Thoracic aorta (tissue), 2 donors: ENCODE results near the gene ZNF407. TPM values are rescaled to one million over a fixed set of nuclear protein-coding genes. Genes with fewer than 3 reads are reported as not detected.

Experiments
- ATAC-seq: fragments of 150-250 bp; one replicate; pipeline ENCODE4 v1.8.0; 2017; ENCODE audit warnings: low read depth; ENCODE audit not compliant: insufficient number of reproducible peaks, low FRiP score
- DNase-seq: peaks from one replicate; pipeline ENCODE4 v3.0.0-alpha.2; 2020; ENCODE audit warnings: low spot score
- H3K27ac ChIP-seq, 2 donors: fragments of 200-600 bp; sonication (generic); 1 replicate in 1 of 2; 2 replicates in 1 of 2; pipeline ENCODE4 v1.5.1; 2016; ENCODE audit warnings: mild to moderate bottlenecking in 2 of 2, moderate library complexity in 2 of 2
- H3K27me3 ChIP-seq: fragments of 200-600 bp; sonication (generic); replicated peaks from 2 replicates; pipeline ENCODE4 v1.6.0; 2016; ENCODE audit warnings: mild to moderate bottlenecking; ENCODE audit not compliant: insufficient read depth
- H3K36me3 ChIP-seq: fragments of 200-600 bp; sonication (generic); one replicate; pipeline ENCODE4 v1.5.1; 2016
- H3K4me1 ChIP-seq, 2 donors: fragments of 200-600 bp; sonication (generic); 1 replicate in 1 of 2; 2 replicates in 1 of 2; pipeline versions ENCODE4 v1.5.1 to v1.6.0; 2016; ENCODE audit warnings: low read depth in 2 of 2, mild to moderate bottlenecking in 1 of 2; ENCODE audit not compliant: control insufficient read depth in 1 of 2
- H3K4me3 ChIP-seq: fragments of 200-600 bp; sonication (generic); 2 replicates; pipeline ENCODE4 v1.5.1; 2016; ENCODE audit warnings: mild to moderate bottlenecking
- H3K9me3 ChIP-seq: fragments of 200-600 bp; sonication (generic); 2 replicates; pipeline ENCODE4 v1.5.1; 2016
- CTCF ChIP-seq: fragments of 200-600 bp; sonication (generic); IDR thresholded peaks from one replicate; pipeline ENCODE4 v1.5.1; 2019; ENCODE audit warnings: antibody characterized with exemption
- total RNA-seq, 2 donors: library from RNA; depleted of rRNA; stranded (reverse); fragments of >200 nt; gene quantifications; one replicate each; pipeline versions ENCODE4 v1.1.0 to v1.2.3, GENCODE V29; 2016

Gene ZNF407
- total RNA-seq, 2 donors from 2014 or later, result 18.7 to 26.7 TPM

- no peaks in the 10 kb centered on the region for H3K27me3 ChIP-seq
- no peak for DNase-seq
- no peak overlapping the region for H3K4me3 ChIP-seq
- no peaks in the 10 kb centered on the region for H3K9me3 ChIP-seq
- H3K27ac ChIP-seq, result no peak overlapping the region
- ATAC-seq, result no peak
- no peaks in the 10 kb centered on the region for H3K36me3 ChIP-seq
- H3K4me1 ChIP-seq, result no peaks in the 10 kb centered on the region
- TF ChIP-seq CTCF, result no peak
Measured at GRCh38 chr18:74714120-74714519, 116.5 kb downstream of the ZNF407 start.

GRCh38 chr18:74714791-74715190, 117.1 kb downstream of the ZNF407 start:
- ATAC-seq (no peak), DNase-seq (no peak)
- TF ChIP-seq CTCF, result no peak
- no peaks in the 10 kb centered on the region for H3K36me3 ChIP-seq
- H3K4me1 ChIP-seq, result no peaks in the 10 kb centered on the region
- no peaks in the 10 kb centered on the region for H3K9me3 ChIP-seq
- no peak overlapping the region for H3K4me3 ChIP-seq
- no peak overlapping the region for H3K27ac ChIP-seq
- no peaks in the 10 kb centered on the region for H3K27me3 ChIP-seq

GRCh38 chr18:74715306-74715705, 117.6 kb downstream of the ZNF407 start:
- H3K27ac ChIP-seq, result no peak overlapping the region
- no peak for DNase-seq
- H3K4me3 ChIP-seq, result no peak overlapping the region
- no peak for ATAC-seq
- H3K36me3 ChIP-seq, result no peaks in the 10 kb centered on the region
- no peak for TF ChIP-seq CTCF
- H3K27me3 ChIP-seq, result no peaks in the 10 kb centered on the region
- H3K9me3 ChIP-seq, result no peaks in the 10 kb centered on the region
- H3K4me1 ChIP-seq, result no peaks in the 10 kb centered on the region

- Histone ChIP-seq H3K4me1 (no peaks in the 10 kb centered on the region), H3K36me3 (no peaks in the 10 kb centered on the region), H3K27ac (no peak overlapping the region), H3K27me3 (no peaks in the 10 kb centered on the region), H3K9me3 (no peaks in the 10 kb centered on the region), H3K4me3 (no peak overlapping the region)
- no peak for TF ChIP-seq CTCF
- ATAC-seq (no peak), DNase-seq (no peak)
Measured at GRCh38 chr18:74715865-74716712, 118.4 kb downstream of the ZNF407 start.

- no peaks in the 10 kb centered on the region for H3K27me3 ChIP-seq
- H3K36me3 ChIP-seq, result no peaks in the 10 kb centered on the region
- no peaks in the 10 kb centered on the region for H3K4me1 ChIP-seq
- no peak for TF ChIP-seq CTCF
- no peak overlapping the region for H3K27ac ChIP-seq
- H3K9me3 ChIP-seq, result no peaks in the 10 kb centered on the region
- DNase-seq (no peak), ATAC-seq (no peak)
- no peak overlapping the region for H3K4me3 ChIP-seq
Measured at GRCh38 chr18:74718312-74718711, 120.6 kb downstream of the ZNF407 start.
